Glutamatergic neuron (in vitro differentiated cells): ENCODE measurements around the gene CDA. TPM values are rescaled to one million over a fixed set of nuclear protein-coding genes. Genes with fewer than 3 reads are reported as not detected.

Experiments
- DNase-seq: peaks from one replicate; pipeline ENCODE4 v3.0.0; 2022
- H3K27ac Mint-ChIP-seq: one replicate; pipeline ENCODE4 v1.8.0; 2020; ENCODE audit warnings: mild to moderate bottlenecking, mixed read lengths, inconsistent platforms; ENCODE audit not compliant: unreplicated experiment
- H3K27me3 Mint-ChIP-seq: one replicate; pipeline ENCODE4 v1.8.0; 2020; ENCODE audit warnings: mild to moderate bottlenecking, moderate library complexity, mixed read lengths, inconsistent platforms; ENCODE audit not compliant: unreplicated experiment
- H3K36me3 Mint-ChIP-seq: one replicate; pipeline ENCODE4 v1.8.0; 2020; ENCODE audit warnings: mild to moderate bottlenecking, mixed read lengths, inconsistent platforms; ENCODE audit not compliant: unreplicated experiment
- H3K4me1 Mint-ChIP-seq: one replicate; pipeline ENCODE4 v1.8.0; 2020; ENCODE audit warnings: mild to moderate bottlenecking, low read depth, mixed read lengths, inconsistent platforms; ENCODE audit not compliant: unreplicated experiment
- H3K4me3 Mint-ChIP-seq: one replicate; pipeline ENCODE4 v1.8.0; 2020; ENCODE audit warnings: mild to moderate bottlenecking, mixed read lengths, inconsistent platforms; ENCODE audit not compliant: unreplicated experiment
- H3K9me3 Mint-ChIP-seq: one replicate; pipeline ENCODE4 v1.8.0; 2020; ENCODE audit warnings: mild to moderate bottlenecking, moderate library complexity, mixed read lengths, inconsistent platforms; ENCODE audit not compliant: unreplicated experiment
- long read RNA-seq: library from polyadenylated mRNA; unstranded; transcript quantifications from one replicate; pipeline ENCODE4 v2.0.0, GENCODE V29; 2020; ENCODE audit not compliant: unreplicated experiment
- total RNA-seq: library from RNA; stranded (reverse); fragmentation: NEBNext Ultra II Directional; extraction: Animal tissue kit (Norgen Biotek cat#: 25700); gene quantifications from one replicate; pipeline ENCODE4 v1.2.1, GENCODE V29; 2021; ENCODE audit not compliant: unreplicated experiment
- TF ChIP-seq, protein P1 (sequence below): fragments of 200-600 bp; sonication (generic); IDR thresholded peaks from one replicate; pipeline ENCODE4 v1.5.0; 2021; ENCODE audit not compliant: partially characterized antibody, unreplicated experiment

Gene CDA
- total RNA-seq = not detected
- long read RNA-seq = 0 reads

DNA sequence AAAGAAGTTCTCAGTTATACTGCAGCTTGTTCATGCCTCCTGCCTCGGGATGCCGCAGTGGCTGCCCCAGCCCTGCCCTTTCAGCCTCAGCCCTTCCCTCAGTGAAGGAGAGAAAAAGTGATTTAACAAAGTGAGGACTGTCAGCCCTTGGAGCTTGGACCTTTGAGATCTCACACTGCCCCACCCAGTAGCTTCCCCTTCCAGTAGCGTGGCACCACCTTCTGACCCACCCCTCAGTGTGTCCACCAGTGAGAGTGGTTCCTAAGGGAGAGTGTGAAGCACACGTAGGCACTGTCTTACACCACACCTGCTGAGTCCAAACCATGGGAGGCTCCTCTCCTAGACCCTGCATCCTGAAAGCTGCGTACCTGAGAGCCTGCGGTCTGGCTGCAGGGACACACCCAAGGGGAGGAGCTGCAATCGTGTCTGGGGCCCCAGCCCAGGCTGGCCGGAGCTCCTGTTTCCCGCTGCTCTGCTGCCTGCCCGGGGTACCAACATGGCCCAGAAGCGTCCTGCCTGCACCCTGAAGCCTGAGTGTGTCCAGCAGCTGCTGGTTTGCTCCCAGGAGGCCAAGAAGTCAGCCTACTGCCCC, at the start of gene CDA:
CDA (plus strand) TSS at position 464 of the 592 bp plus-strand sequence; CDS start at position 497, 33 bp downstream.
- DNase-seq = no peak
- TF ChIP-seq, protein P1, sequence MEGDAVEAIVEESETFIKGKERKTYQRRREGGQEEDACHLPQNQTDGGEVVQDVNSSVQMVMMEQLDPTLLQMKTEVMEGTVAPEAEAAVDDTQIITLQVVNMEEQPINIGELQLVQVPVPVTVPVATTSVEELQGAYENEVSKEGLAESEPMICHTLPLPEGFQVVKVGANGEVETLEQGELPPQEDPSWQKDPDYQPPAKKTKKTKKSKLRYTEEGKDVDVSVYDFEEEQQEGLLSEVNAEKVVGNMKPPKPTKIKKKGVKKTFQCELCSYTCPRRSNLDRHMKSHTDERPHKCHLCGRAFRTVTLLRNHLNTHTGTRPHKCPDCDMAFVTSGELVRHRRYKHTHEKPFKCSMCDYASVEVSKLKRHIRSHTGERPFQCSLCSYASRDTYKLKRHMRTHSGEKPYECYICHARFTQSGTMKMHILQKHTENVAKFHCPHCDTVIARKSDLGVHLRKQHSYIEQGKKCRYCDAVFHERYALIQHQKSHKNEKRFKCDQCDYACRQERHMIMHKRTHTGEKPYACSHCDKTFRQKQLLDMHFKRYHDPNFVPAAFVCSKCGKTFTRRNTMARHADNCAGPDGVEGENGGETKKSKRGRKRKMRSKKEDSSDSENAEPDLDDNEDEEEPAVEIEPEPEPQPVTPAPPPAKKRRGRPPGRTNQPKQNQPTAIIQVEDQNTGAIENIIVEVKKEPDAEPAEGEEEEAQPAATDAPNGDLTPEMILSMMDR = no peak
- H3K36me3 Mint-ChIP-seq = no peaks in the 10 kb centered on the region
- no peak within 1 kb of the TSS for H3K4me3 Mint-ChIP-seq
- no peaks in the 10 kb centered on the region for H3K27me3 Mint-ChIP-seq
- H3K4me1 Mint-ChIP-seq = peaks cover 2% of the 10 kb centered on the region
- H3K27ac Mint-ChIP-seq = no peak within 1 kb of the TSS
- H3K9me3 Mint-ChIP-seq = no peaks in the 10 kb centered on the region

- no peak overlapping the region for H3K4me3 Mint-ChIP-seq
- DNase-seq = no peak
- H3K9me3 Mint-ChIP-seq = no peaks in the 10 kb centered on the region
- TF ChIP-seq, protein P1 = no peak
- H3K36me3 Mint-ChIP-seq = no peaks in the 10 kb centered on the region
- H3K27ac Mint-ChIP-seq = no peak overlapping the region
- H3K4me1 Mint-ChIP-seq = no peaks in the 10 kb centered on the region
- peaks cover 5% of the 10 kb centered on the region for H3K27me3 Mint-ChIP-seq
Measured at GRCh38 chr1:20540281-20540680, 48.6 kb upstream of the CDA start.

DNA sequence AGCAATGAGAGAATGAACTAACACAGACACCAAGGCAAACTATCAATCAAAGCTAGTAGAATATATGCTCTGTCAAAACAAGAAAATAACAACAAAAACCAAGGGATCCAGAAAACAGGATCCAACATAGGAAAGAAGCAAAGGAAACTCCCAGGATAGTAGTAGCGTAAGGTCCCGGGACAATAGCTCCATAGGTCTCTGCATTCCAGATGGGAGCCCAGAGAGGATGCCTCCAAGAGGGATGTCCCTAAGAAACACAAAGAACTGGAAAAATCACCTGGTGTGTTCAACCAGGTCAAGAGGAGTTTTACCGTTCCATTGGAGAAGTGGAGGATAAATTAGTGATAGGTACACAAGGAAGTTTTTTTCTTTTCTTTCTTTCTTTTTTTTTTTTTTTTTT, 42.3 kb upstream of the CDA start:
- Mint-ChIP-seq H3K4me1 (no peaks in the 10 kb centered on the region), H3K4me3 (no peak overlapping the region), H3K27ac (no peak overlapping the region), H3K9me3 (no peaks in the 10 kb centered on the region), H3K27me3 (peaks cover 7% of the 10 kb centered on the region), H3K36me3 (no peaks in the 10 kb centered on the region)
- DNase-seq = no peak
- TF ChIP-seq, protein P1 = no peak

GRCh38 chr1:20551161-20551560, 37.7 kb upstream of the CDA start:
- Mint-ChIP-seq H3K9me3 (no peaks in the 10 kb centered on the region), H3K27ac (no peak overlapping the region), H3K4me3 (no peak overlapping the region), H3K36me3 (no peaks in the 10 kb centered on the region), H3K27me3 (peaks cover 14% of the 10 kb centered on the region), H3K4me1 (no peaks in the 10 kb centered on the region)
- TF ChIP-seq, protein P1 = no peak
- DNase-seq = no peak

DNA sequence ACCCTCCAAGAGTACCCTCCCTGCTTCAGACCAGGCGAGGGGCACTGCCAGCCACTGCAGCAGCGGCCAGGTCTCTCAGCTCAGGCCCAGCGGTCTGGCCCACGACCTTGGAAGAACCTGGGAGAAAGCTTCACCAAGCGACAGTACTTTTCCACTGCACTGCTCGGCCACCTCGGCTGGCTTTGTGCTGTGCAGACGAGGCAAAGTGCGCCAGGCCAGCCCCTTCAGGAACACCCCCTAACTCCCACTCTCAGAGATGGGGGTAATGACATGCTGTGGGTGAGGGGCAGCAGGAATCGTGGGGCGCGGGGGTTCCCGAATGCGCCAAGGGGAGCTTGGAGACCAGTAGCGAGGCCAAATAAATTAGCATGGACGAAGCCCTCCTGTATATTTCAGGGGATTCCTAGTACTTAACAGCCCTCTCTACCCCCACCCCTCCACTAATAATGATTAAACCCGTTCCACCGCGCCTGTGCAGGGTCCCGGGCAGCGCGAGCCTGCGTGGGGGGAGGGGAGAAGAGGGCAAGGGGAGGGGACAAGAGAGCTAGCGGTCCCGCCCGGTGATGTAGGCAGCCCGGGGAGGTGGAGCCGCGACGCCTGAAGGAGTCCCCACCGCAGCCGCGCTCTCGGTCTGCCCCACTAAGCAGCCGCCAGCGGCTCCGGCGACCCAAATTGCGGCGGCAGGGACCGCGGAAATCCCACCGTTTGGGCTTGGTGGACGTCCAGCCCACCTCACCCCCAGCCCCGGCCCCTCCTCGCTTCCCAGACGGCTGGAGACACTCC, 36.8 kb upstream of the CDA start, which contains the start of gene FAM43B:
FAM43B (plus strand) TSS at position 629 of the 783 bp plus-strand sequence. CDS start 401 bp downstream, outside the sequence.
- no peak within 1 kb of the TSS for H3K27ac Mint-ChIP-seq
- peaks cover 14% of the 10 kb centered on the region for H3K27me3 Mint-ChIP-seq
- H3K4me3 Mint-ChIP-seq = peak within 1 kb of the TSS; percentile 71
- TF ChIP-seq, protein P1 = no peak
- peak; percentile 69 for DNase-seq
- H3K36me3 Mint-ChIP-seq = no peaks in the 10 kb centered on the region
- H3K9me3 Mint-ChIP-seq = no peaks in the 10 kb centered on the region
- no peaks in the 10 kb centered on the region for H3K4me1 Mint-ChIP-seq
